Measurements from ENCODE around the gene RAB24.
"Not testable (repeated sequence)": the region's sequence is repeated elsewhere in the genome, so short reads cannot be mapped to it uniquely, and the experiment has no call there.

Gene RAB24

DNA sequence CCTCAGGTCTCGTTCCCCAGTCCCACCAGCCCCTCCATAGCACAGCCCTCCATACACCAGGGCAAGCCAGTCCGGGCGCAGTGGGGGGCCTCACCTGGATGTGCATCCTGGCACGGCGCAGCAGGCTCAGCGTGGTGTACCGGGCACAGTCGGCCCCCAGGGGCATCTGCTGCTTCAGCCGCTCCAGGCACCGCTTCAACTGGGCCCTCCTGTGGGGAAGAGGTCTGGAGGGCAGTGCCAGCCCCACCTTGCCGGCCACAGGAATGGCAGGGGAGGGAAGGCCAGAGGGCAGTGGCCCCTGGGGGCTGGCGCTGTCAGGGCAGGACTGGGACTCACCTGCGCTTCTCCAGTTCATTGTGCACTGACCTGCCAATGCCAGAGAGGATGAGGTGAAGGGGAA lies 6.8 kb upstream of the RAB24 start:
- DNase-seq: no peak

DNA sequence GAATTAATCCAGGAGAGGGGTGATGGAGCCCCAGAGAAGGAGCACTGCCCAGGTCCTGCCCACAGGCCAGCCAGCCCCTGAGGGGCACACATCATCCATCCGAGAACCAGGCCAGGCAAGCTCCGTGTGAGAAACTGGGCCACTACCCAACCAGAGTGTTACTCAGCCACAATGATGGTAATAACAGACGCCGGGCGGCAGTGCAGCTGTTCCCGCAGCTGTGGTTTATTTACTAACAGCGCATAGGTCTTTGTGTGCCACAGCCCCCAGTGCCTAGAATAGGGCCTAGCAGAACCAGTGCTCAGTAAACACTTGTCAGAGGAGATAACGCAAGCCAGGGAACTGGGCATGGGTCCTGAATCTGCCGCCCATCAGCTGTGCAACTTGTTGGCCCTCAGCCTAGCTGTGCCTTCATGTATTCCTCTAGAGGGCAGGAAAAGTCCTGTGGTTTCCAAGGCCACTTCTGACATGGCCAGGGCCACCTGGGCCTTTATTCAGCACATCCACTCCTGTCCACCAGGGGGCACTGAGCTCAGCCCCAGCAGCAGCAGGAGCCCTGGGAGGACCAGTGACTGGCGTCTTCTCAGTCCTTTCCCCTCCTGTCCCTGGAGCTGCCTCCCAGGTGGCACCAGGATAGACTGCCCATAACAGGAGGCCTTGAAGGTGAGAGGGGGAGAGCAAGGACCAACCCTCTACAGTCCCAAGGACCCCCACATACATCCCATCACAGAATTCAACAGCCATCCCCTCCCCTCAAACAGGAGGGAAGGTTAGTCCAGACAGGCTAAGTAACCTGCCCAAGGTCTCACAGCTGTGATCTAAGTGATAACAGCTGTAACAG lies 6.1 kb upstream of the RAB24 start:
- peak; percentile 28 for DNase-seq

DNA sequence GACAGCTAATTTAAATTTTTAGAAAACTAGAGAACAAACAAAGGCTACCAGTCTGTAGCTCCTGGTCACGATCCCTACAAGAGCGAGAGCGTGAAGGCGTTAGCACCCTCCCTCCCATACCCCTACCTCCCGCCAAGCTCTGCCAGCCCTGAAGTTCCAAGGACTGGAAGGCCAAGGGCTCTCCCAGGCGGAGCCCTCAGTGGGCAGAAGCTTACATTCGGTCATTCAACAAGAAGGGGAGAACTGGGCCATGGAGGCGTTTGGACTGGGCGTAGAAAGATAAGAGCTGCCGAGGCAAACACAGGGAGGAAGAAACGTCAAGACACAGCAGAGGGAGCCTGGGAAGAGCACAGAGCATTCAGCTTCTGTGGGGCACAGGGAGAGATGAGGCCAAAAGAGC lies 5.2 kb upstream of the RAB24 start:
- no peak for DNase-seq

DNA sequence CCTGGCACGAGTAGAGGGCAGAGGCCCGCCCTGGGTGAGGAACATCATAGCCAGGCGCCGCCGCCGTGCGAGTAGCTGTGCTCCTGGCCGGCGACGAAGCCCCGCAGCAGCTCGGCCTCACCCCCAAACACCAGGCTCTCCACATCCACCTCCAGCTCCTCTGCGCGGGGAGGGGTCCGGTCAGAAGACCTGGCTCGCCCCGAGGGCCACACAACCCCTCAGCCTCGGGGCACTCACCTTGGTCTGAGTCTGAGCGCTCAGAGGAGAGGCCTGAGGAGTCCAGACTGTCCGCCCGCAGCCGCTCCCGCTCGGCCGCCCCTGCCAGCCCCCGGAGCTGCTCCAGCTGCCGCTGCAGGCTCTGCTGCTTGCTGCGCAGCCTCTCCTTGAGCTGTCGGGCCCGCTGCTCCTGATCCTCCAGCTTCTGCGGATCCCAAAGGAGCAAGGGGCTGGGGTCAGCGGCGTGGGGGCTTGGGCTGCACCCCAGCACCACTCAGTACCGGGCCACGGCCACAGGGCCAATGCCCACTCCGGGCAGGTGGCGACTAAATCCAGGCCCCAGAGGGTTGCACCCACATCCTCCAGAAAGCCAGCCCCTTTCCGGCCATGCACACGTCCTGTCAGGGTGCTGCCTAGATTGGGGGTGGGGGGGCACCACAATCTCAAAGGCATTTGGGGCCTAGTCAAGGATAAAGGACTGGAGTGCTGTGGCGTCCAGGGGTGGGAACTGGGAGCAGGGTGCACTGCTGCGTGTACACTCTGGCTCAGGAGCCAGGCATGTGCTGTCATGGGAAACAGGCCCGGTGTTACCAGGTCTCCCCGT lies 4.2 kb upstream of the RAB24 start:
- DNase-seq: no peak

DNA sequence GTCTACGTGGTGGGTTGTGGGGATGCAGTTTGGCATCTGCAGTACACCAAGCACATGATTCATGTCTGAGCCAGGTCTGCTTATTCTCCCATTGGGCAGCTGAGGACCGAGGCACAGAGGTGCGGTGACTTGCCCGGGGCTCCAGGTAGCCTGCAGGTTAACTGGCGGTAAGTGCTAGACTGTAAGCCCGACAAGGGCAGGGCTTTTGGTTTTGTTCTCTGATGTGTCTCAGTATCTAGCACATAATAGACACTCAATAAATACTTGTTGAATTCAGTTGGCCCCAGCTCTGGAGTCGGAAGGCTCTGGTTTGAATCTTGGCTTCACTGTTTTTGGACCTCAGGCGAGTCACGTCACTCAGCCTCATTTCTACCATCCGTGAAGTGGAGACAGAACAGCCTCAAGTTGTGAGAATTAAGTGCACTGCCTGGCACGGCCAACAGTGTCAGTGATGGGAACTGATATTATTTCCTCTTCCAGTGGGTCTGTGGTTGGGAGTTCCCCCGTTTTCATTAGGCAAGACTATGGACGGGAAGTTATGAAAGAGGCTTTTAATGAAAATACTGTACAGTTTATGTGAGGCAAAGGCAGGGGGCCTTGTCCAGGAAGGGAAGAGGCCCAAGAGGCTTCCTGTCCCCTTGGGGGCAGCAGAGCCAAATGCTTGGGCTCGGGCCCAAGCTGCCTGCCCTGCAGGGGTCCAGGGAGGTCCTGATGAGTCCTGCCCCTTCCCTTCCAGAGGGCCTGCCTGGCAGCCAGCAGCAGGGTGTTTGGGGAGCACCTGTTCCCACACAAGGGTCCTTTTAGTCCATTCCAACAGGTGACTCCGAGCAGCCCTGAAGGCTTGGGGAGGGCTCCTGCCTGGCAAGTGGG lies 3.4 kb upstream of the RAB24 start:
- no peak for DNase-seq

DNA sequence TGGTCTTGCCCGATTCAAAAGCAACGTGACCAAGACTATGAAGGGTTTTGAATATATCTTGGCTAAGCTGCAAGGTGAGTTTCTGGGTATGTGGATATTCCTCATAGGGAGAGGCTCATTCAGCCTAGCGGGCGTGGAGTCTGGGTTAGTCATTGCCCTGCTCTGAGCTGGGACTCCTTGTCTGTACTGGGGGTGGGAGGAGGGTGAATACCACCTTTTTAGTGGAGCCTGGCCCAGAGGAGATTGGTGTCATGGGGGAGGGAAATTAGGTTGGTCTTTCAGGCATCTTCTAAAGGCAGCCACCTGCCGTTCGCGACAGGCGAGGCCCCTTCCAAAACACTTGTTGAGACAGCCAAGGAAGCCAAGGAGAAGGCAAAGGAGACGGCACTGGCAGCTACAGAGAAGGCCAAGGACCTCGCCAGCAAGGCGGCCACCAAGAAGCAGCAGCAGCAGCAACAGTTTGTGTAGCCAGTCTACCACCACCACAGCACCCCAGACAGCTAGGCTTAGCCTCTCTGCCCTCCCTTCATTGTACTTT lies 2.7 kb upstream of the RAB24 start:
- DNase-seq: not testable (repeated sequence)

DNA sequence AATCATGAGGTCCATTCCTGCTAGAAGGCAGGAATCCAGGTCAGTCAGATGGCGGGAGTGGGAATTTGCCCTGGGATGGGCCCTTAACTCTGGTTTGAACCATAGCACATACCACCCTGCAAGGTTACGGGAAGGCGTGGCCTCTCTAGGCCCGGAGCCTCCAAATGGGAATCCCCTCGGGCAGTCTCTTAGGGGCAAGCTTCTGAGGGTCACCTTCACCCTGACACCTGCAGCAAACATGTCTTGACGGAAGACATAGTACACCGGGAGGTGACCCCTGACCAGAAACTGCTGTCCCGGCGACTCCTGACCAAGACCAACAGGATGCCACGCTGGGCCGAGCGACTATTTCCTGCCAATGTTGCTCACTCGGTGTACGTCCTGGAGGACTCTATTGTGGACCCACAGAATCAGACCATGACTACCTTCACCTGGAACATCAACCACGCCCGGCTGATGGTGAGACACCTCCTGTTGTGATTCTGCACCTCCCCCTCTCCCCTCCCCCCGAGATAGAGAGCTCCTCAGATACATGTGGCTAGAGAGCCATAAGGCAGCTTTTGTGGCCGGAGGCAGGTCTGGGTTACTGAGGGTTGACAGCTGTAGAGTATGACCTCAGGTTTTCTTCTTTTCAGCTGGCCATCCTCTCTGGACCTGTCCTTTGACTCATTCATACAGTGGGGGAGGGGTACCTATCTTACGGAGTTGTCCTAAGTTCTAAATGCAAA lies 1.0 kb upstream of the RAB24 start:
- DNase-seq: no peak

DNA sequence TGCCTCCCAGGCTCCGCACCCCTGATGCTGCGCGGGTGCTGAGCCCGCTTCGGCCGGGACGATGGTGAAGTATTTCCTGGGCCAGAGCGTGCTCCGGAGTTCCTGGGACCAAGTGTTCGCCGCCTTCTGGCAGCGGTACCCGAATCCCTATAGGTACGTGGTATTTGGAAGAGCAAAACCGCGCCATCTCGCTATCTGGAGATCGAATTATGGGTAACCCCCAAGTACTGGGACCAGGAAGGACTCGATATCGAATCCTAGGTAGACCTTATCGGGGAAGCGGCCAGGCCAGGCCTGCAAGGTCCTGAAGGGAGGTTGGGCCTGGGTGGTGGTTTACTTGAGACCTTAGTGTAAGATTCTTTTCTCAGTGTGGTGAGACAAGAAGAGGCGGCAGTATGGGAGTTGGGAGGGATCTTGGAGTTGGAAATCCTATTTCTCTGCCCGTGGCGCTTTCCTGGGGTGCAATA lies 439 bp upstream of the RAB24 start:
- DNase-seq: no peak

DNA sequence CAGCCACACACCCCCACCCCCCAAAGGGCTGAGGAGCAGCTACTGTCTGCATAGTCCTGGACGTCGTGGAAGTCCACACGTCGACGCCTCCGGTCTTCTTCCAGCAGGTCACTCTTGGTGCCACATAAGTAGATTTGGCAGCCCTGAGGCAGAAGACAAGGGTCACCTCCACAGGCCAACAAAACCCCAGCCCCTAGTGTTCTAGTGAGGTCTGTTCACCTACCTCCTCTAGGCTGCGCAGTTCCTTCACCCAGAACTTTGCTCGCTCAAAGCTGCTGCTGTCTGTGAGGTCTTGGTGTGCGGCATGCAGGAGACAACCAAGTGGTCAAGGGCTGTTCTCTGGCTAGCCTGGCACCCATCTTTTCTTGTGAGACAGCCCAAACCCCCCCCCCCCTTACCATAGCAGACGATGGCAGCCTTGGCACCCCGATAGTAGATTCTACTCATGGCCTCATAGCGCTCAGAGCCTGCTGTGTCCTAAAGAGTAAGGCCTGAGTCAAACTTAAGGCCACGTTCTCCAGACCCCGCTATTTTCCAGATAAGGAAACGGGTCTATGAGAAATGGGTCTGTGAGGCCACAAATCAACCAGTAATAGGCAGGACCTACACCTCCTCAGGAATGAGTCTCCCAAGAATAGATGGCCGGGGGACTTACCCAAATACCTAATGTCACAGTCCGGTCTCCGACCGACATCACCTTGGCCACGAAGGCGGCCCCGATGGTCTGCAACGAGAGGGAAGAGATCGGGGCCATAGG lies 987 bp downstream of the RAB24 start:
- no peak for DNase-seq

DNA sequence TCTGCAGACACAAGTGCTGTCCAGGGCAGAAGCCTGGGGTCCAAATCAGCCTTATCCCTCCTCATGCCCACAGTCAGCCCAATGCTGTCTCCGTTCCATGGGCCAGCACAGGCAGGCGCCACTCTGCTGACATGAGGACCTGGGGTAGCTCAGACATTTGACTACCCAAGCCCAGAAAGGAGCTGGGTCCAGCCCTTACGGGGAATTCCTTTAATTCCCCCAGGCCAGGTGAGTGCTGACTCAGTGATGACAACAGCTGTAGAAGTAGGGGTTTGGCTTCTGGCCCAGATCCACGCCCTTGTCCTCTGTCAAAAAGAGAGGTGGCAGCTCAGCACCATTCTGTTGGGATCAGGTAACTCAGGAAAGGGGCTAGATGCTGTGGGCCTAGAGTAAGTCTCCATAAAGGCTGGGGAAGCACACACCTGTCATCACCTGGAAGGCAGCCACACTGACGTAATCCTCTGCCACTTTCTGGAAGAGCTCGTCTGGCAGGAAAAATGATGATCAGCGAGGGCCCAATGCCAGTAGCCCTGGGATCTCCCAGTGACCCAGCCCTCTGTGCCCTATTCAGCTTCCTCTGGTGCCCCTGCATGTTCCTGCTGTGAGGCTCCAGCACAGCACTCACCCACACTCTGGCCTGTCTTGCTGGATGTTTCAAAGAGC lies 1.9 kb downstream of the RAB24 start:
- DNase-seq: no peak

DNA sequence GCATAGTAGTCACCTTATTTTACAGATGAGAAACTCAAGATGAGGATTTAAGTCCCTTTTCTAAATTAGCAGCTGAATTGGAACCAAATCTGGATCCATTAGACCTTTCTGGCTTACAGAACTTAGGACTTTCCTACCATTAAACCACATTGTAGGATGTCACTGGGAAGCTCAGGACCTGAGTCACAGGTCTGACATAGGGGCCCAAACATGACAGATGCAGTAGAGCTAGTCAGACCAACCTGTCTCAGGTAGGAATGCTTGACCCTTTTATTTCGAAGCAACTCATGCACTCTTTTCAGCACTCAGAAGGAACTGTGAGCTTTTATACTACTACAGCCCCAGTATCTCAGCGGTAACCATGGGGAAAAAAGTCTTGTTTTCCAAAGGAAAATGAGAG lies 2.6 kb downstream of the RAB24 start:
- no peak for DNase-seq

DNA sequence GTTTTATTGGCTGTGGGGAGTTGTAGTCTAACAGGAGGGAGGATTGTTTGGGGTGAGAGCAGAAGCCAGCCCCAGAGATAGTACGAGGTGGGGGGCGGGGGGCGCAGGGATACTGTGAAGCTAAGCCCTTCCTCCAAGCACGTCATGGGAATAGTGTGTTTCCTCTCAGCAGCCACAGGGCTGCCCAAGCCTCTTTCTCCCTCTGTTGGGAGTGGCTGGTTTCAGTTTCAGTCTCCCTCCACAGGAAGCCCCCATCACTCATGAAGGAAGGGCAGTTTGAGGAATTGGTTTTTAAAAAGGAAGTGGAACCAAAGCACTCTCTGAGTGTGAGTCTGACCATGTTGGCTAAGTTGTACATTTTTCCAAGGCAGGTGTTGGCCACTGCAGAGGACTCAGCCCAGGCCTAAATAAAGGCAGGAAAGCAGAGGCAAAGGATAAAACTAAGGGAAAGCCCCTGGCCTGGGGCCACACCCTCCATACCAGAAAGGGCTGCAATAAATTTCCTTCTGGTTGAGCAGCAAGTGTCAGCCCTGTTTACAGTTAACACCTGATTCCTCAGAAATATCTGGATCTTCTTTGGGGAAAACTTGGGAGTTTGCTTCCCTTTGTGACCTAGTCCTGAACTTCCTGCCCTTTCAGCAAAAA lies 3.2 kb downstream of the RAB24 start:
- no peak for DNase-seq

DNA sequence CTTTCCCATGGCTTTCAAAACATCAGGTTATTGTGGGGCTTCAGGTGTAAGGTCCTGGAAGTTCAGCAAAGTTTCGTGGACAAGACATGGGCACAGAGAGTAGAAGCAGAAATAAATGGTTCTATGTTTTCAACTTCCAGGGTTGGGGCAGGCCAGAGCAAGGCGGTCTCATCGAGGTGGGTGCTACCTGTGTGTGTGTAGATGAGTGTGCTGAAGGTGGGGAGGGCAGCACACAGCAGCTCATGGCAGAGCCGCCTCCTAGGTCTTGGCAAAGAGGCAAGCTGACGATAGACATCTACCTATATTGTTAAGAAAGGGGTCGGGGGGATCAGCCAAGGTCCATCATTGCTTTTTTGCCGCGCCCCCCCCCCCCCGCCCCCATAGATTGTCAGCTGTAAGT lies 3.8 kb downstream of the RAB24 start:
- DNase-seq: no peak

DNA sequence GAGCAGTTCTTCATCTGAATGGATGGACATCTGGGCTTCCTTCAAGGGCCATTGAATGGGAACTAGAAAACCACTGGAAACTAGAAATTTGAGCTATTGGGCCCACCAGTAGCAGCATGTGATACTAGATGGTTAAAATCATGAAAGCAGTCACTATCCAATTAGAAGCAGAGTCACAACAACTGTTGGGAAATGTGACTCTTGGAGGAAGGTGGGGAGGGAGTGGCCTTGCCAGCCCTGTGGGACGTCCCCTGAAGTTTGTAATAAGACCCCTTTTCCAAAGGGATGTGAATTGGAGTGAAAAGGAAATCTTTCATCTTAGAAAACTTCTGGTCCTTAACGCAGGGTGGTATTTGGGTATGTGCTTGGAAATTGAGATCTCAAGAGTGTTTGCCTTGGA lies 5.6 kb downstream of the RAB24 start:
- no peak for DNase-seq

DNA sequence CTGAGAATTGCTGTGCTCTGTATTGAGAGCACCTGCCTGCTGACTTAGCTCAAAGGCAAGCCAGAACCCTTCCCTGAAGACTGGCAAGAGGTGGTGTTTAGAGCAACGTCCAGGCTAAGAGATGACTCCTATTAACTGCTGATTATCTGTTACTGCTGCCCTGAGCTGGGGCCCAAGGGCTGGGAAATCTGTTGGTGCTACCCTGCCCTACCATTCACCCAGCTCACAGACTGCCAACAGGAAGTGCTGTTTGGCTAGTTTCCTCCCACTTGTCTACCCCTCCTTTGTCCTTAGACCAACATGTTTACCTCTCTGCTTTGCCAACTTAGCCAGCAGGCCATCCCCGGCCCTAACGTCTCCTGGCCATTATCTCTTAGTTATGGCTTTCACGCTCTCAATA lies 6.9 kb downstream of the RAB24 start:
- DNase-seq: no peak

DNA sequence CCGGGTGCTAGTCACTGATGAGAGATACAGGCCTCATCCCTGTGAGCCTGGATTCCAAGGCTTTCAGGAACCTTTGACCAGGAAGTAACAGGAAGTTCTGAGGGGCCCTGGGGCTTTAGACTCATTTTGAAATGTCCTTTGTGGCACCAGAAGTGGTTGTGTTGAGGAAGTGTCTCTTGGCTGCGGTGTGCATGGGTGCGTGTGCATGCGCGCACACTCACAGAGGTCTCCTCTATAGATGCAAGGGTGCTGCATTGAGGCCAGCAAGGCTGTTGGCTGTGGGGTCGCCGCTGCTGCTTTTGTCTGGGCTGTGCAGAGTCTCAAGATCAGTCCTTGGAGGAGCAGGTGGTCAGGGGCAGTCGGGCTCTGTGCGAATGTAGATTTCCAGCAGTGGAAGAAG lies 7.6 kb downstream of the RAB24 start:
- DNase-seq: no peak

DNA sequence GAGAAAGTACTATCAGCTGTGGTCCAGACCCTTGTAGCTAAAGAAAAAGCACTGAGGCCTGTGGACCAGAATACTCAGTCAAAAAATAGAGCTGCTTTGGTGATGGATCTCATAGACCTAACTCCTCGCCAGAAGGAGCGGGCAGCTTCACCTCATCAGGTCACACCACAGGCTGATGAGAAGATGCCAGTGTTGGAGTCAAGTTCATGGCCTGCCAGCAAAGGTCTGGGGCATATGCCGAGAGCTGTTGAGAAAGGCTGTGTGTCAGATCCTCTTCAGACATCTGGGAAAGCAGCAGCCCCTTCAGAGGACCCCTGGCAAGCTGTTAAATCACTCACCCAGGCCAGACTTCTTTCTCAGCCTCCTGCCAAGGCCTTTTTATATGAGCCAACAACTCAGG lies 8.9 kb downstream of the RAB24 start:
- no peak for DNase-seq

DNA sequence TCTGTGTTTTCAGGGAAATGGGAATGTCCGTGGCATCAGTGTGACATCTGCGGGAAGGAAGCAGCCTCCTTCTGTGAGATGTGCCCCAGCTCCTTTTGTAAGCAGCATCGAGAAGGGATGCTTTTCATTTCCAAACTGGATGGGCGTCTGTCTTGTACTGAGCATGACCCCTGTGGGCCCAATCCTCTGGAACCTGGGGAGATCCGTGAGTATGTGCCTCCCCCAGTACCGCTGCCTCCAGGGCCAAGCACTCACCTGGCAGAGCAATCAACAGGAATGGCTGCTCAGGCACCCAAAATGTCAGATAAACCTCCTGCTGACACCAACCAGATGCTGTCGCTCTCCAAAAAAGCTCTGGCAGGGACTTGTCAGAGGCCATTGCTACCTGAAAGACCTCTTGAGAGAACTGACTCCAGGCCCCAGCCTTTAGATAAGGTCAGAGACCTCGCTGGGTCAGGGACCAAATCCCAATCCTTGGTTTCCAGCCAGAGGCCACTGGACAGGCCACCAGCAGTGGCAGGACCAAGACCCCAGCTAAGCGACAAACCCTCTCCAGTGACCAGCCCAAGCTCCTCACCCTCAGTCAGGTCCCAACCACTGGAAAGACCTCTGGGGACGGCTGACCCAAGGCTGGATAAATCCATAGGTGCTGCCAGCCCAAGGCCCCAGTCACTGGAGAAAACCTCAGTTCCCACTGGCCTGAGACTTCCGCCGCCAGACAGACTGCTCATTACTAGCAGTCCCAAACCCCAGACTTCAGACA lies 9.5 kb downstream of the RAB24 start:
- DNase-seq: no peak

DNA sequence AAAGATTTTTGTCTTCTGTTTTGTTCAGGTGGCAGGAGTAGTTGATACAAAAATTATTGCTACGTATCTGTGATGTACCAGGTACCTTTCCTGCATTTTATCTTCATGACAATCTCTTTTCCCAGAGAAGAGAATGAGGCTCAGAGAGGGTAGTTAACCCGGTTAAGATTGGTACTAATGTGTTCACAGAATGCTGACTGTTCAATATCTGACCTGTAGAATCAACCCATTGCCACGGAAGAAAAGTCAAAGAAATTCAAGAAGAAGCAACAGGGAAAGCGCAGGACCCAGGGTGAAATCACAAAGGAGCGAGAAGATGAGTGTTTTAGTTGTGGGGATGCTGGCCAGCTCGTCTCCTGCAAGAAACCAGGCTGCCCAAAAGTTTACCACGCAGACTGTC lies 11.8 kb downstream of the RAB24 start:
- no peak for DNase-seq
